Spleen (tissue), 11 donors: ENCODE measurements around the gene TENM4. TPM values are rescaled to one million over a fixed set of nuclear protein-coding genes. Genes with fewer than 3 reads are reported as not detected.

Experiments
- DNase-seq: peaks from one replicate; pipeline ENCODE4 v3.0.0-alpha.2; 2020
- H3K27ac ChIP-seq, 8 donors: fragments of 200-600 bp; sonication (generic) in 7 of 8; 1 replicate in 4 of 8; 2 replicates in 4 of 8; pipeline versions ENCODE4 v1.5.0 to v1.8.0; 2016 to 2021; ENCODE audit warnings: inconsistent platforms in 4 of 8, mild to moderate bottlenecking in 4 of 8, moderate library complexity in 1 of 8
- H3K27me3 ChIP-seq, 7 donors: fragments of 200-600 bp; sonication (generic) in 6 of 7; replicated peaks in 1 of 7; 1 replicate in 4 of 7; 2 replicates in 3 of 7; pipeline versions ENCODE4 v1.5.0 to v1.8.0; 2016 to 2021; ENCODE audit warnings: inconsistent platforms in 3 of 7, mild to moderate bottlenecking in 1 of 7
- H3K36me3 ChIP-seq, 6 donors: fragments of 200-600 bp; sonication (generic) in 5 of 6; 1 replicate in 4 of 6; 2 replicates in 2 of 6; pipeline versions ENCODE4 v1.5.0 to v1.8.0; 2016 to 2021; ENCODE audit warnings: inconsistent platforms in 2 of 6
- H3K4me1 ChIP-seq, 6 donors: fragments of 200-600 bp; sonication (generic) in 5 of 6; 1 replicate in 3 of 6; 2 replicates in 3 of 6; pipeline versions ENCODE4 v1.5.0 to v1.8.0; 2016 to 2021; ENCODE audit warnings: inconsistent platforms in 3 of 6
- H3K4me3 ChIP-seq, 8 donors: fragments of 200-600 bp; sonication (generic) in 7 of 8; 1 replicate in 4 of 8; 2 replicates in 4 of 8; pipeline versions ENCODE4 v1.5.0 to v1.8.0; 2016 to 2021; ENCODE audit warnings: inconsistent platforms in 4 of 8, mild to moderate bottlenecking in 4 of 8, moderate library complexity in 2 of 8
- H3K9me3 ChIP-seq, 8 donors: fragments of 200-600 bp; sonication (generic) in 7 of 8; 1 replicate in 4 of 8; 2 replicates in 4 of 8; pipeline versions ENCODE4 v1.5.0 to v1.8.0; 2016 to 2021; ENCODE audit warnings: inconsistent platforms in 4 of 8
- POLR2A ChIP-seq, 3 donors: fragments of 450-650 bp; IDR thresholded peaks; one replicate each; pipeline ENCODE4 v1.5.1; 2017; ENCODE audit warnings: antibody characterized with exemption in 3 of 3, mild to moderate bottlenecking in 1 of 3
- POLR2AphosphoS5 ChIP-seq, 3 donors: sonication (generic); formaldehyde crosslinking; IDR thresholded peaks; one replicate each; pipeline ENCODE4 v1.5.1; 2017; ENCODE audit warnings: antibody characterized with exemption in 3 of 3
- WGBS, 5 donors: extraction: QIAGEN DNeasy Blood & Tissue Kit in 3 of 5; methylation state at CpG; one replicate each; pipeline versions ENCODE4 v1.1.5 to v1.1.7; 2013 to 2018; 5-methylcytosine and 5-hydroxymethylcytosine counted together
- intact Hi-C: fragments of 100-400 bp; cut with DNase I; formaldehyde crosslinking; loops from one replicate; pipeline ENCODE4 v1.15.0; 2023; ENCODE audit warnings: low total_unique reads
- polyA plus RNA-seq, 3 donors: library from polyadenylated mRNA; stranded (reverse); fragments of 200-250 nt; gene quantifications; one replicate each; pipeline ENCODE4 v1.2.1, GENCODE V29; 2013
- total RNA-seq, 7 donors: library from RNA; depleted of rRNA in 3 of 7; stranded (reverse); fragments of >200 nt in 3 of 7; fragmentation: NEBNext Ultra II Directional in 4 of 7; extraction: Animal tissue kit (Norgen Biotek cat#: 25700) in 4 of 7; gene quantifications; one replicate each; pipeline versions ENCODE4 v1.1.0 to v1.2.1, GENCODE V29; 2016 to 2021
- TF ChIP-seq, protein P1 (sequence below), 11 experiments: fragments of 200-600 bp in 7 of 11; fragments of 450-650 bp in 4 of 11; sonication (generic) in 4 of 11; IDR thresholded peaks in 8 of 11; conservative IDR thresholded peaks in 3 of 11; 1 replicate in 7 of 11; 2 replicates in 4 of 11; pipeline versions ENCODE4 v1.4.0 to v1.8.0; 2016 to 2021; ENCODE audit warnings: antibody characterized with exemption in 11 of 11, inconsistent platforms in 4 of 11, mild to moderate bottlenecking in 1 of 11
- donor health status: healthy with polysubstance abuse.
- donor health status: DM: no; HTN: no; CAD: no; lungs with moderate emphysema.
- donor health status: DM: no; HTN: no; CAD: no.
- donor health status: Bipolar disorder and iron deficiency.
- donor health status: healthy.
- donor health status: DM: no; HTN: no; CAD: no.
- donor health status: DM: yes; HTN: yes; CAD: no.

Gene TENM4
- total and polyA plus RNA-seq, 10 donors: 0.09 to 4.5 (median 1.2) TPM

GRCh38 chr11:79430280-79430679 lies 10.6 kb downstream of the TENM4 start:
- Histone ChIP-seq H3K4me3 (no peak overlapping the region), H3K4me1 (no peaks in the 10 kb centered on the region), H3K27ac (no peak overlapping the region), H3K27me3 (peaks cover 0 to 40% (median 13%) of the 10 kb centered on the region in 7 donors), H3K36me3 (no peaks in the 10 kb centered on the region), H3K9me3 (no peaks in the 10 kb centered on the region)
- TF ChIP-seq, protein P1, sequence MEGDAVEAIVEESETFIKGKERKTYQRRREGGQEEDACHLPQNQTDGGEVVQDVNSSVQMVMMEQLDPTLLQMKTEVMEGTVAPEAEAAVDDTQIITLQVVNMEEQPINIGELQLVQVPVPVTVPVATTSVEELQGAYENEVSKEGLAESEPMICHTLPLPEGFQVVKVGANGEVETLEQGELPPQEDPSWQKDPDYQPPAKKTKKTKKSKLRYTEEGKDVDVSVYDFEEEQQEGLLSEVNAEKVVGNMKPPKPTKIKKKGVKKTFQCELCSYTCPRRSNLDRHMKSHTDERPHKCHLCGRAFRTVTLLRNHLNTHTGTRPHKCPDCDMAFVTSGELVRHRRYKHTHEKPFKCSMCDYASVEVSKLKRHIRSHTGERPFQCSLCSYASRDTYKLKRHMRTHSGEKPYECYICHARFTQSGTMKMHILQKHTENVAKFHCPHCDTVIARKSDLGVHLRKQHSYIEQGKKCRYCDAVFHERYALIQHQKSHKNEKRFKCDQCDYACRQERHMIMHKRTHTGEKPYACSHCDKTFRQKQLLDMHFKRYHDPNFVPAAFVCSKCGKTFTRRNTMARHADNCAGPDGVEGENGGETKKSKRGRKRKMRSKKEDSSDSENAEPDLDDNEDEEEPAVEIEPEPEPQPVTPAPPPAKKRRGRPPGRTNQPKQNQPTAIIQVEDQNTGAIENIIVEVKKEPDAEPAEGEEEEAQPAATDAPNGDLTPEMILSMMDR (IDR thresholded peaks at IDR 0.05 in 8 of 11, conservative IDR thresholded peaks at IDR 0.05 in 3 of 11): no peak
- no peak for TF ChIP-seq POLR2AphosphoS5 (IDR thresholded peaks at IDR 0.05)
- no peak for TF ChIP-seq POLR2A (IDR thresholded peaks at IDR 0.05)
- intact Hi-C loops: no loop called here
- no peak for DNase-seq

- H3K9me3 ChIP-seq: no peaks in the 10 kb centered on the region
- H3K4me1 ChIP-seq: no peaks in the 10 kb centered on the region
- 17 to 29% (median 19%) methylated on average over 1 of the region's 1 CpG for WGBS, 5 donors
- no peak for TF ChIP-seq POLR2AphosphoS5 (IDR thresholded peaks at IDR 0.05)
- TF ChIP-seq, protein P1 (IDR thresholded peaks at IDR 0.05 in 8 of 11, conservative IDR thresholded peaks at IDR 0.05 in 3 of 11): no peak
- TF ChIP-seq POLR2A (IDR thresholded peaks at IDR 0.05): no peak
- H3K36me3 ChIP-seq: no peaks in the 10 kb centered on the region
- intact Hi-C loops: no loop called here
- no peak for DNase-seq
- H3K4me3 ChIP-seq: no peak overlapping the region
- H3K27ac ChIP-seq: no peak overlapping the region
- H3K27me3 ChIP-seq: peaks cover 0 to 22% (median 0%) of the 10 kb centered on the region in 7 donors
These were observed 12.4 kb downstream of the TENM4 start for GRCh38 chr11:79428406-79428805.

GRCh38 chr11:79427611-79428327 lies 13.1 kb downstream of the TENM4 start:
- Histone ChIP-seq H3K9me3 (no peaks in the 10 kb centered on the region), H3K36me3 (no peaks in the 10 kb centered on the region), H3K4me3 (no peak overlapping the region), H3K27ac (no peak overlapping the region), H3K4me1 (no peaks in the 10 kb centered on the region), H3K27me3 (peaks cover 0 to 15% (median 0%) of the 10 kb centered on the region in 7 donors)
- WGBS, 5 donors: 86 to 94% (median 88%) methylated on average over 5 of the region's 5 CpGs
- intact Hi-C loops: no loop called here
- DNase-seq: no peak
- no peak for TF ChIP-seq POLR2A (IDR thresholded peaks at IDR 0.05)
- TF ChIP-seq, protein P1 (IDR thresholded peaks at IDR 0.05 in 8 of 11, conservative IDR thresholded peaks at IDR 0.05 in 3 of 11): no peak
- no peak for TF ChIP-seq POLR2AphosphoS5 (IDR thresholded peaks at IDR 0.05)

GRCh38 chr11:79427126-79427525 lies 13.7 kb downstream of the TENM4 start:
- no peaks in the 10 kb centered on the region for H3K36me3 ChIP-seq
- TF ChIP-seq POLR2AphosphoS5 (IDR thresholded peaks at IDR 0.05) (no peak), POLR2A (IDR thresholded peaks at IDR 0.05) (no peak)
- TF ChIP-seq, protein P1 (IDR thresholded peaks at IDR 0.05 in 8 of 11, conservative IDR thresholded peaks at IDR 0.05 in 3 of 11): no peak
- peaks cover 0 to 12% (median 0%) of the 10 kb centered on the region in 7 donors for H3K27me3 ChIP-seq
- H3K27ac ChIP-seq: no peak overlapping the region
- H3K9me3 ChIP-seq: no peaks in the 10 kb centered on the region
- no peak overlapping the region for H3K4me3 ChIP-seq
- H3K4me1 ChIP-seq: no peaks in the 10 kb centered on the region
- 88 to 97% (median 91%) methylated on average over 4 of the region's 4 CpGs for WGBS, 5 donors
- intact Hi-C loops: no loop called here
- DNase-seq: no peak
